ENCODE measurements around the gene FOXJ2.

- TF ChIP-seq TAF1 (IDR thresholded peaks at IDR 0.05; ENCODE audit: borderline replicate concordance, low read depth, low read length) (no peak), POLR2A (IDR thresholded peaks at IDR 0.05; ENCODE audit: low read depth, low read length) (peak; percentile 52; the same call in 1 of the 2 replicates)
Measured at GRCh38 chr12:8032242-8033152, at the start of gene FOXJ2.
